WTC11 (cell line): ENCODE data around the gene CNOT3.

ENCODE experiments used
- CREM ChIP-seq: sonication (generic); formaldehyde crosslinking; IDR thresholded peaks from 2 replicates; pipeline ENCODE4 v1.8.1; 2022; ENCODE audit warnings: mild to moderate bottlenecking, missing genetic modification reagents, moderate library complexity
- ETV6 ChIP-seq: sonication (generic); formaldehyde crosslinking; IDR thresholded peaks from 2 replicates; pipeline ENCODE4 v1.8.1; 2022; ENCODE audit warnings: mild to moderate bottlenecking, missing genetic modification reagents
- TCF7 ChIP-seq: sonication (generic); formaldehyde crosslinking; IDR thresholded peaks from 2 replicates; pipeline ENCODE4 v1.8.0; 2022; ENCODE audit warnings: mild to moderate bottlenecking, low read depth, missing genetic modification reagents, moderate library complexity
- TF ChIP-seq, protein P1 (sequence below): fragments of 200-600 bp; IDR thresholded peaks from 2 replicates; pipeline ENCODE4 v1.8.0; 2022; ENCODE audit warnings: antibody characterized with exemption

DNA sequence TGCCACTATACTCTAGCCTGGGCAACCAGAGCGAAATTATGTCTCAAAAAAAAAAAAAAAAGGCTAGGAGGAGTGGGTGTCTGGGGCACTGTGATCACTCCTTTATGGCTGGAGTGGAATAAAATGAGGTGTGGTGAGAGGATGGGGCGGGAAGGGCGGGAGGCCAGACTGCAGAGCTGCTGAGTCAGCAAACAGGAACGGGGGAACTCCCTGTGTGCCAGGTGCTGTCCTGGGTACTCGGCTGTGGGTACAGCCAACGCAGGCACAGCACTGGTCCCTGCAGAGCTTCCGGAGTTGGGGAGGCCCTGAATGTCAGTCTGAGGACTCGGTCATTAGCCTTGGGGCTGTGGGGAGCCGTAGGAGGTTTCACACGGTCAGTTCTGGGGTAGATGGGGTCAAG lies 16.3 kb upstream of the CNOT3 start:
- no peak for TF ChIP-seq CREM (CRISPR knock-in tag)
- TF ChIP-seq, protein P1, sequence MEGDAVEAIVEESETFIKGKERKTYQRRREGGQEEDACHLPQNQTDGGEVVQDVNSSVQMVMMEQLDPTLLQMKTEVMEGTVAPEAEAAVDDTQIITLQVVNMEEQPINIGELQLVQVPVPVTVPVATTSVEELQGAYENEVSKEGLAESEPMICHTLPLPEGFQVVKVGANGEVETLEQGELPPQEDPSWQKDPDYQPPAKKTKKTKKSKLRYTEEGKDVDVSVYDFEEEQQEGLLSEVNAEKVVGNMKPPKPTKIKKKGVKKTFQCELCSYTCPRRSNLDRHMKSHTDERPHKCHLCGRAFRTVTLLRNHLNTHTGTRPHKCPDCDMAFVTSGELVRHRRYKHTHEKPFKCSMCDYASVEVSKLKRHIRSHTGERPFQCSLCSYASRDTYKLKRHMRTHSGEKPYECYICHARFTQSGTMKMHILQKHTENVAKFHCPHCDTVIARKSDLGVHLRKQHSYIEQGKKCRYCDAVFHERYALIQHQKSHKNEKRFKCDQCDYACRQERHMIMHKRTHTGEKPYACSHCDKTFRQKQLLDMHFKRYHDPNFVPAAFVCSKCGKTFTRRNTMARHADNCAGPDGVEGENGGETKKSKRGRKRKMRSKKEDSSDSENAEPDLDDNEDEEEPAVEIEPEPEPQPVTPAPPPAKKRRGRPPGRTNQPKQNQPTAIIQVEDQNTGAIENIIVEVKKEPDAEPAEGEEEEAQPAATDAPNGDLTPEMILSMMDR: no peak
- TF ChIP-seq ETV6 (CRISPR knock-in tag): no peak
- TF ChIP-seq TCF7 (CRISPR knock-in tag): no peak
